ENCODE data around the gene KIAA0232.
"Not testable (repeated sequence)": the region's sequence is repeated elsewhere in the genome, so short reads cannot be mapped to it uniquely, and the experiment has no call there.

KIAA0232 gene

GRCh38 chr4:6777636-6778281 lies 4.8 kb upstream of the KIAA0232 start:
- no peak for DNase-seq (ENCODE audit: low spot score)

- DNase-seq (ENCODE audit: low spot score): no peak
Observed at GRCh38 chr4:6778435-6778834, 4.1 kb upstream of the KIAA0232 start.

GRCh38 chr4:6779667-6780565 lies 2.6 kb upstream of the KIAA0232 start:
- DNase-seq (ENCODE audit: low spot score): no peak

GRCh38 chr4:6781113-6781512 lies 1.4 kb upstream of the KIAA0232 start:
- no peak for DNase-seq (ENCODE audit: low spot score)

- no peak for DNase-seq (ENCODE audit: low spot score)
Observed at GRCh38 chr4:6781561-6781960, 966 bp upstream of the KIAA0232 start.

- no peak for DNase-seq (ENCODE audit: low spot score)
Observed at GRCh38 chr4:6782846-6783110, 251 bp downstream of the KIAA0232 start.

GRCh38 chr4:6783111-6783981 lies 819 bp downstream of the KIAA0232 start:
- DNase-seq (ENCODE audit: low spot score): peak; percentile 98

GRCh38 chr4:6785572-6785925 lies 3.0 kb downstream of the KIAA0232 start:
- no peak for DNase-seq (ENCODE audit: low spot score)

- no peak for DNase-seq (ENCODE audit: low spot score)
Observed at GRCh38 chr4:6788123-6788522, 5.6 kb downstream of the KIAA0232 start.

GRCh38 chr4:6791245-6791644 lies 8.7 kb downstream of the KIAA0232 start:
- DNase-seq (ENCODE audit: low spot score): not testable (repeated sequence)

- DNase-seq (ENCODE audit: low spot score): not testable (repeated sequence)
Observed at GRCh38 chr4:6791796-6792195, 9.3 kb downstream of the KIAA0232 start.

- no peak for DNase-seq (ENCODE audit: low spot score)
Observed at GRCh38 chr4:6794189-6794588, 11.7 kb downstream of the KIAA0232 start.

GRCh38 chr4:6795821-6796220 lies 13.3 kb downstream of the KIAA0232 start:
- no peak for DNase-seq (ENCODE audit: low spot score)

GRCh38 chr4:6797368-6797767 lies 14.8 kb downstream of the KIAA0232 start:
- DNase-seq (ENCODE audit: low spot score): not testable (repeated sequence)

GRCh38 chr4:6799091-6799490 lies 16.6 kb downstream of the KIAA0232 start:
- DNase-seq (ENCODE audit: low spot score): no peak

GRCh38 chr4:6802025-6802424 lies 19.5 kb downstream of the KIAA0232 start:
- DNase-seq (ENCODE audit: low spot score): no peak

- DNase-seq (ENCODE audit: low spot score): no peak
Observed at GRCh38 chr4:6802626-6803025, 20.1 kb downstream of the KIAA0232 start.

- DNase-seq (ENCODE audit: low spot score): no peak
Observed at GRCh38 chr4:6803246-6803645, 20.7 kb downstream of the KIAA0232 start.

- DNase-seq (ENCODE audit: low spot score): no peak
Observed at GRCh38 chr4:6804082-6804752, 21.7 kb downstream of the KIAA0232 start.

- DNase-seq (ENCODE audit: low spot score): no peak
Observed at GRCh38 chr4:6806924-6807626, 24.5 kb downstream of the KIAA0232 start.

GRCh38 chr4:6808259-6808658 lies 25.7 kb downstream of the KIAA0232 start:
- no peak for DNase-seq (ENCODE audit: low spot score)

- no peak for DNase-seq (ENCODE audit: low spot score)
Observed at GRCh38 chr4:6811165-6811564, 28.6 kb downstream of the KIAA0232 start.
